K562 (cell line): ENCODE measurements around the gene FRAT1. TPM values are rescaled to one million over a fixed set of nuclear protein-coding genes. Genes with fewer than 3 reads are reported as not detected.

ENCODE experiments used
- CBFA2T3 ChIP-seq: fragments of 450-650 bp; IDR thresholded peaks from 2 replicates; pipeline ENCODE4 v1.6.1; 2017
- COPS2 ChIP-seq: fragments of 450-650 bp; conservative IDR thresholded peaks from 2 replicates; pipeline ENCODE4 v1.6.1; 2016; ENCODE audit warnings: mild to moderate bottlenecking, moderate library complexity
- MTA1 ChIP-seq: fragments of 450-650 bp; IDR thresholded peaks from 2 replicates; pipeline ENCODE4 v1.6.1; 2017; ENCODE audit warnings: borderline replicate concordance
- NFATC3 ChIP-seq: fragments of 450-650 bp; IDR thresholded peaks from 2 replicates; pipeline ENCODE4 v1.6.1; 2017; ENCODE audit warnings: mild to moderate bottlenecking
- NR3C1 ChIP-seq: sonication (generic); formaldehyde crosslinking; IDR thresholded peaks from 2 replicates; pipeline ENCODE4 v1.8.1; 2022; ENCODE audit warnings: missing genetic modification reagents
- PCBP1 ChIP-seq: fragments of 200-400 bp; formaldehyde crosslinking; IDR thresholded peaks from 2 replicates; pipeline ENCODE4 v1.6.1; 2018; ENCODE audit warnings: mild to moderate bottlenecking, low read depth, low read length; ENCODE audit not compliant: poor library complexity, severe bottlenecking
- POLR2AphosphoS2 ChIP-seq: IDR thresholded peaks from 2 replicates; pipeline ENCODE4 v1.6.1; 2012; ENCODE audit warnings: low read length, improper control_type of control experiment
- RBBP5 ChIP-seq: fragments of 200-600 bp; sonication (generic); IDR thresholded peaks from 2 replicates; pipeline ENCODE4 v1.6.1; 2012; ENCODE audit warnings: borderline replicate concordance, mild to moderate bottlenecking, low read length, control low read depth, inconsistent platforms; ENCODE audit not compliant: insufficient read depth, poor library complexity, severe bottlenecking
- RBM14 ChIP-seq: fragments of 200-400 bp; formaldehyde crosslinking; IDR thresholded peaks from 2 replicates; pipeline ENCODE4 v1.6.1; 2018; ENCODE audit warnings: low read depth, mild to moderate bottlenecking, low read length, moderate library complexity, borderline replicate concordance; ENCODE audit not compliant: insufficient read depth
- ZNF354B ChIP-seq: fragments of 250-450 bp; sonication (Bioruptor Pico); IDR thresholded peaks from 2 replicates; pipeline ENCODE4 v1.4.0; 2020
- polyA plus RNA-seq, 8 experiments: library from polyadenylated mRNA; depleted of rRNA in 4 of 8; stranded (reverse) in 5 of 8; unstranded in 3 of 8; fragments of >200 nt; fragmentation: Nextera tagmentation in 2 of 8; fragmentation: Illumina TruSeq in 1 of 8; extraction: Ambion mirVana in 2 of 8; extraction: Trizol in 1 of 8; gene quantifications; 2 replicates each; pipeline versions ENCODE4 v1.2.1 to v1.2.3, GENCODE V29; 2011 to 2014; ENCODE audit warnings: inconsistent platforms in 1 of 8, missing spikeins in 1 of 8
- total RNA-seq, 7 experiments: library from RNA; depleted of rRNA in 6 of 7; stranded (reverse); fragments of >200 nt in 6 of 7; fragmentation: Illumina TruSeq in 2 of 7; extraction: Trizol in 2 of 7; gene quantifications; 2 replicates each; pipeline versions ENCODE4 v1.2.1 to v1.2.3, GENCODE V29; 2011 to 2021; ENCODE audit warnings: low replicate concordance in 1 of 7
- TF ChIP-seq, protein P1 (sequence below): sonication (generic); formaldehyde crosslinking; IDR thresholded peaks from 2 replicates; pipeline ENCODE4 v1.8.0; 2022; ENCODE audit warnings: mild to moderate bottlenecking, missing genetic modification reagents
- TF ChIP-seq, protein P2 (sequence below), 2 experiments: fragments of 150-350 bp in 1 of 2; IDR thresholded peaks; 2 replicates each; pipeline ENCODE4 v1.6.1; 2012 to 2016; ENCODE audit warnings: low read depth in 2 of 2, low read length in 2 of 2, mild to moderate bottlenecking in 1 of 2, moderate library complexity in 1 of 2
- TF ChIP-seq, protein P3 (sequence below), 2 experiments: fragments of 450-650 bp in 1 of 2; sonication (generic) in 1 of 2; formaldehyde crosslinking; conservative IDR thresholded peaks; 2 replicates each; pipeline versions ENCODE4 v1.4.0 to v1.8.1; 2020 to 2022; ENCODE audit warnings: mild to moderate bottlenecking in 1 of 2, missing genetic modification reagents in 1 of 2
- TF ChIP-seq, protein P4 (sequence below), 2 experiments: IDR thresholded peaks in 1 of 2; conservative IDR thresholded peaks in 1 of 2; 2 replicates each; pipeline ENCODE4 v1.6.1; 2016; ENCODE audit warnings: low read depth in 2 of 2, mild to moderate bottlenecking in 1 of 2, missing compliant biosample characterization in 1 of 2, missing genetic modification characterization in 1 of 2, moderate library complexity in 1 of 2

The FRAT1 gene
- total and polyA plus RNA-seq, 9 of the 15 experiments (the other 6 are each of a cell fraction or from before 2014, with no cell fraction given) = 0.11 to 4.6 (median 1.4) TPM

DNA sequence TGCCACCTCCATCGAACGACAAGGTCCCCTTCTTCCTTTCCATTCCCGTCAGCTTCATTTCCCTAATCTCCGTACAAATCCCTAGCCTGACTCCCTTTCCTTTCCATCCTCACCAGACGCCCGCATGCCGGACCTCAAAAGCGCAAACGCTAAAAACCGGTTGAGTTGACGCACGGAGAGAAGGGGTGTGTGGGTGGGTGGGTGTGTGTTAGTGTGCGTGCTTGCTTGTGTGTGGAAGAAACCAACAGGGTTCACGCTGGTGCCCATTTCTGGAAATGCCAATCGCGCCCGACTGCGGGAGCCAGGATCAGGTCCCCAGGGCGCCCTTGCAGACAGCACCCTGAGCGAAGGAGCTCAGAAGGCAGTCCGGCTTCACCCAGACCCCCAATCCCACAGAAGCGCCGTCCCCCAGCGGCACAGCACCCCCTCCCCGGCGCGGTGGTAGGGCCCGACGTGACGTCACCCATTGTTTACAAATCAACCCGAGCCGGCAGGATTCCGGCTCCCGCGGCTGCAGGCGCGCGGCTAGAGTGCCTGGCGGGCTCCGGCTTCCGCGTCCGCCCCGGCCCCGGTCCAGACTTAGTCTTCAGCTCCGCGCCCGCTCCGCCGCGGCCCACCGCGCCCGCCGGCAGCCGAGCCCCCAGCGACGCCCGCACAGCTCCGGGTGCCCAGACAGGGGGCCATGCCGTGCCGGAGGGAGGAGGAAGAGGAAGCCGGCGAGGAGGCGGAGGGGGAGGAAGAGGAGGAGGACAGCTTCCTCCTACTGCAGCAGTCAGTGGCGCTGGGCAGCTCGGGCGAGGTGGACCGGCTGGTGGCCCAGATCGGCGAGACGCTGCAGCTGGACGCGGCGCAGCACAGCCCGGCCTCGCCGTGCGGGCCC is at the start of gene FRAT1 (continued):
- TF ChIP-seq, protein P1, sequence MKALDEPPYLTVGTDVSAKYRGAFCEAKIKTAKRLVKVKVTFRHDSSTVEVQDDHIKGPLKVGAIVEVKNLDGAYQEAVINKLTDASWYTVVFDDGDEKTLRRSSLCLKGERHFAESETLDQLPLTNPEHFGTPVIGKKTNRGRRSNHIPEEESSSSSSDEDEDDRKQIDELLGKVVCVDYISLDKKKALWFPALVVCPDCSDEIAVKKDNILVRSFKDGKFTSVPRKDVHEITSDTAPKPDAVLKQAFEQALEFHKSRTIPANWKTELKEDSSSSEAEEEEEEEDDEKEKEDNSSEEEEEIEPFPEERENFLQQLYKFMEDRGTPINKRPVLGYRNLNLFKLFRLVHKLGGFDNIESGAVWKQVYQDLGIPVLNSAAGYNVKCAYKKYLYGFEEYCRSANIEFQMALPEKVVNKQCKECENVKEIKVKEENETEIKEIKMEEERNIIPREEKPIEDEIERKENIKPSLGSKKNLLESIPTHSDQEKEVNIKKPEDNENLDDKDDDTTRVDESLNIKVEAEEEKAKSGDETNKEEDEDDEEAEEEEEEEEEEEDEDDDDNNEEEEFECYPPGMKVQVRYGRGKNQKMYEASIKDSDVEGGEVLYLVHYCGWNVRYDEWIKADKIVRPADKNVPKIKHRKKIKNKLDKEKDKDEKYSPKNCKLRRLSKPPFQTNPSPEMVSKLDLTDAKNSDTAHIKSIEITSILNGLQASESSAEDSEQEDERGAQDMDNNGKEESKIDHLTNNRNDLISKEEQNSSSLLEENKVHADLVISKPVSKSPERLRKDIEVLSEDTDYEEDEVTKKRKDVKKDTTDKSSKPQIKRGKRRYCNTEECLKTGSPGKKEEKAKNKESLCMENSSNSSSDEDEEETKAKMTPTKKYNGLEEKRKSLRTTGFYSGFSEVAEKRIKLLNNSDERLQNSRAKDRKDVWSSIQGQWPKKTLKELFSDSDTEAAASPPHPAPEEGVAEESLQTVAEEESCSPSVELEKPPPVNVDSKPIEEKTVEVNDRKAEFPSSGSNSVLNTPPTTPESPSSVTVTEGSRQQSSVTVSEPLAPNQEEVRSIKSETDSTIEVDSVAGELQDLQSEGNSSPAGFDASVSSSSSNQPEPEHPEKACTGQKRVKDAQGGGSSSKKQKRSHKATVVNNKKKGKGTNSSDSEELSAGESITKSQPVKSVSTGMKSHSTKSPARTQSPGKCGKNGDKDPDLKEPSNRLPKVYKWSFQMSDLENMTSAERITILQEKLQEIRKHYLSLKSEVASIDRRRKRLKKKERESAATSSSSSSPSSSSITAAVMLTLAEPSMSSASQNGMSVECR (CRISPR knock-in tag) = peak; percentile 63
- TF ChIP-seq RBBP5 (peak; percentile 83), CBFA2T3 (peak; percentile 23; the same call in 1 of the 2 replicates), MTA1 (no peak), PCBP1 (peak; percentile 77), ZNF354B (CRISPR knock-in tag) (no peak), NR3C1 (CRISPR knock-in tag) (0 out of 2 replicates have a peak, but pooled peaks have one; percentile 43), NFATC3 (no peak), RBM14 (no peak), COPS2 (no peak), POLR2AphosphoS2 (no peak)
- TF ChIP-seq, protein P2, sequence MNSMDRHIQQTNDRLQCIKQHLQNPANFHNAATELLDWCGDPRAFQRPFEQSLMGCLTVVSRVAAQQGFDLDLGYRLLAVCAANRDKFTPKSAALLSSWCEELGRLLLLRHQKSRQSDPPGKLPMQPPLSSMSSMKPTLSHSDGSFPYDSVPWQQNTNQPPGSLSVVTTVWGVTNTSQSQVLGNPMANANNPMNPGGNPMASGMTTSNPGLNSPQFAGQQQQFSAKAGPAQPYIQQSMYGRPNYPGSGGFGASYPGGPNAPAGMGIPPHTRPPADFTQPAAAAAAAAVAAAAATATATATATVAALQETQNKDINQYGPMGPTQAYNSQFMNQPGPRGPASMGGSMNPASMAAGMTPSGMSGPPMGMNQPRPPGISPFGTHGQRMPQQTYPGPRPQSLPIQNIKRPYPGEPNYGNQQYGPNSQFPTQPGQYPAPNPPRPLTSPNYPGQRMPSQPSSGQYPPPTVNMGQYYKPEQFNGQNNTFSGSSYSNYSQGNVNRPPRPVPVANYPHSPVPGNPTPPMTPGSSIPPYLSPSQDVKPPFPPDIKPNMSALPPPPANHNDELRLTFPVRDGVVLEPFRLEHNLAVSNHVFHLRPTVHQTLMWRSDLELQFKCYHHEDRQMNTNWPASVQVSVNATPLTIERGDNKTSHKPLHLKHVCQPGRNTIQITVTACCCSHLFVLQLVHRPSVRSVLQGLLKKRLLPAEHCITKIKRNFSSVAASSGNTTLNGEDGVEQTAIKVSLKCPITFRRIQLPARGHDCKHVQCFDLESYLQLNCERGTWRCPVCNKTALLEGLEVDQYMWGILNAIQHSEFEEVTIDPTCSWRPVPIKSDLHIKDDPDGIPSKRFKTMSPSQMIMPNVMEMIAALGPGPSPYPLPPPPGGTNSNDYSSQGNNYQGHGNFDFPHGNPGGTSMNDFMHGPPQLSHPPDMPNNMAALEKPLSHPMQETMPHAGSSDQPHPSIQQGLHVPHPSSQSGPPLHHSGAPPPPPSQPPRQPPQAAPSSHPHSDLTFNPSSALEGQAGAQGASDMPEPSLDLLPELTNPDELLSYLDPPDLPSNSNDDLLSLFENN (IDR thresholded peaks at IDR 0.05; ENCODE audit: low read depth in 2 of 2, low read length in 2 of 2) = no peak
- TF ChIP-seq, protein P3, sequence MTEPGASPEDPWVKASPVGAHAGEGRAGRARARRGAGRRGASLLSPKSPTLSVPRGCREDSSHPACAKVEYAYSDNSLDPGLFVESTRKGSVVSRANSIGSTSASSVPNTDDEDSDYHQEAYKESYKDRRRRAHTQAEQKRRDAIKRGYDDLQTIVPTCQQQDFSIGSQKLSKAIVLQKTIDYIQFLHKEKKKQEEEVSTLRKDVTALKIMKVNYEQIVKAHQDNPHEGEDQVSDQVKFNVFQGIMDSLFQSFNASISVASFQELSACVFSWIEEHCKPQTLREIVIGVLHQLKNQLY (CRISPR knock-in tag; conservative IDR thresholded peaks at IDR 0.05) = no peak
- TF ChIP-seq, protein P4, sequence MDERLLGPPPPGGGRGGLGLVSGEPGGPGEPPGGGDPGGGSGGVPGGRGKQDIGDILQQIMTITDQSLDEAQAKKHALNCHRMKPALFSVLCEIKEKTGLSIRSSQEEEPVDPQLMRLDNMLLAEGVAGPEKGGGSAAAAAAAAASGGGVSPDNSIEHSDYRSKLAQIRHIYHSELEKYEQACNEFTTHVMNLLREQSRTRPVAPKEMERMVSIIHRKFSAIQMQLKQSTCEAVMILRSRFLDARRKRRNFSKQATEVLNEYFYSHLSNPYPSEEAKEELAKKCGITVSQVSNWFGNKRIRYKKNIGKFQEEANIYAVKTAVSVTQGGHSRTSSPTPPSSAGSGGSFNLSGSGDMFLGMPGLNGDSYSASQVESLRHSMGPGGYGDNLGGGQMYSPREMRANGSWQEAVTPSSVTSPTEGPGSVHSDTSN (CRISPR knock-in tag; IDR thresholded peaks at IDR 0.05; ENCODE audit: low read depth) = no peak
- TF ChIP-seq, protein P4 (tag; conservative IDR thresholded peaks at IDR 0.05; ENCODE audit: low read depth) = no peak
